ENCODE results near the gene FES. TPM values are rescaled to one million over a fixed set of nuclear protein-coding genes. Genes with fewer than 3 reads are reported as not detected.
A peak's percentile ranks its signal among the peaks of the same experiment; 100 is the strongest.

The FES gene
- total RNA-seq, 1 donor from 2014 or later, result 39.4 TPM

DNA sequence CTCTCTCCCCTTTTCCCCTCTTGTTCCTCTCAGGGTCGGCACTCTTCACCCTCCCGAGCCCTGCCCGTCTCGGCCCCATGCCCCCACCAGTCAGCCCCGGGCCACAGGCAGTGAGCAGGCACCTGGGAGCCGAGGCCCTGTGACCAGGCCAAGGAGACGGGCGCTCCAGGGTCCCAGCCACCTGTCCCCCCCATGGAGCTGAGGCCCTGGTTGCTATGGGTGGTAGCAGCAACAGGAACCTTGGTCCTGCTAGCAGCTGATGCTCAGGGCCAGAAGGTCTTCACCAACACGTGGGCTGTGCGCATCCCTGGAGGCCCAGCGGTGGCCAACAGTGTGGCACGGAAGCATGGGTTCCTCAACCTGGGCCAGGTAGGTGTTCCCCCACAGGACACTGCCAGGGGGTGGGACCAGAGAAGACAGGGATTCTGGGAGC lies 8.7 kb upstream of the FES start:
- DNase-seq (ENCODE audit: low spot score), result no peak
- peak; percentile 4 for ATAC-seq

DNA sequence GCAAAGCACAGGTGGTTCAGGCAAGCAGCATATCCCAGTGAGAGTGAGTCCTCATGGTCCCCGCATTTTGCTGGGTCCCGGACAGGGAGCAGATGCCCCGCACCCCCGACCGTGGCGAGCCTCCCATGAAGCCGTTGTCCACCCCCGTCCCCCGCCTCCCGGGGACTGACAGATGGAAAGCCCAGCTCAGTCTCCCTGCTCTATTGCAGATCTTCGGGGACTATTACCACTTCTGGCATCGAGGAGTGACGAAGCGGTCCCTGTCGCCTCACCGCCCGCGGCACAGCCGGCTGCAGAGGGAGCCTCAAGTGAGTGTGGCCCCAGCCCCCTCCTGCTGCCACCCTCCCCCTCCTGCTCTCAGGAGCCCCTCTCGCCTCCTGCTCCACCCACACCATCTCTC lies 8.3 kb upstream of the FES start:
- DNase-seq (ENCODE audit: low spot score), result no peak

DNA sequence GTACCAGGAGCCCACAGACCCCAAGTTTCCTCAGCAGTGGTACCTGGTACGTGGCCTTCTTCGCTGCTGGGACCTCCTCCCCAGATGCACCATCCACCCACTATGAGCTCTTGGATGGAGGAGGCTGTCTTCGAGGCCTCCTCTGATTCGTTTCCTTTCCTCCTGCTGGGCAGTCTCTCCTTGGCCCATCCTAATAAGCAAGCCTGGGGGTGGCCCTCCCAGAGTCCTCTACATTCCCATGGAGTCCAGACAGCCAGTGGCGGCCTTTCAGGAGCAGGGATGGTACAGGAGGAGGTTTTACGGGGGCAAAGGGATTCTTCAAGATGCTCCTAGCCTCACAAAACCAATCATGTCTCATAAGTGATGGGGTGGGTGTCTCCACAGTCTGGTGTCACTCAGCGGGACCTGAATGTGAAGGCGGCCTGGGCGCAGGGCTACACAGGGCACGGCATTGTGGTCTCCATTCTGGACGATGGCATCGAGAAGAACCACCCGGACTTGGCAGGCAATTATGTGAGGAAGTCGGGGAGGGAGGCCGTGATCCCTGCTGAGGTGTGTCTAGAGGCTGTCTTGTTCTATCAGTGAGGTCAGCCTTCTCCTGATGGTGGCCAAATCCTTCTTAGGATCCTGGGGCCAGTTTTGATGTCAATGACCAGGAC lies 7.7 kb upstream of the FES start:
- ATAC-seq (no peak), DNase-seq (ENCODE audit: low spot score) (no peak)

More for the DNA sequence above, 8.3 kb upstream of the FES start:
- no peak for ATAC-seq

DNA sequence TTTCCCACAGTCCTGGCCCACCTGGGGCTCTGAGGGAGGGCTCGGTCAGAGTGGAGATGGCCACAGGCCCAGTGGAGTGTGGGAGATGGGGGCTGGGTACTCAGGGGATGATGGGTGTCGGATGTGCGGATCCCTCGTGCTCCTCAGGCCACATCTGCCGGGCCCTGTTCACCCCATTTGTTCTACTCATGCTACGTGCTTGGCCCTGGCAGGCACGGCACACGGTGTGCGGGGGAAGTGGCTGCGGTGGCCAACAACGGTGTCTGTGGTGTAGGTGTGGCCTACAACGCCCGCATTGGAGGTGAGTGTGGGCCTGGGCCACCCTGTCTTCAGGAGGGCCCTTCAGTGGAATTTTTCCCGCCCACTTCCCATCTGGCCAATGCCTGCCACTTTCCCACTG lies 7.0 kb upstream of the FES start:
- DNase-seq (ENCODE audit: low spot score) (no peak), ATAC-seq (no peak)

DNA sequence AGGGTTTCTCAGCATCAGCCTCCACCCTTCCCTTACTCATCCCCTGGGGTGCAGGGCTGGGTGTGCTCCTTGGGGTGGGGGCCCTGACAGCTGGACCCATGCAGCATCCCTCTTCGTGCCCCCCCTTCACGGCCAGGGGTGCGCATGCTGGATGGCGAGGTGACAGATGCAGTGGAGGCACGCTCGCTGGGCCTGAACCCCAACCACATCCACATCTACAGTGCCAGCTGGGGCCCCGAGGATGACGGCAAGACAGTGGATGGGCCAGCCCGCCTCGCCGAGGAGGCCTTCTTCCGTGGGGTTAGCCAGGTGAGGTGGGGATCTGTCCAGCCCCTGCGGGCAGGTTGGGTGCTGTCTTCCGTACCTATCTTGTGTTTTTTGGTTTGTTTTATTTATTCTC lies 6.3 kb upstream of the FES start:
- DNase-seq (ENCODE audit: low spot score), result no peak
- no peak for ATAC-seq

DNA sequence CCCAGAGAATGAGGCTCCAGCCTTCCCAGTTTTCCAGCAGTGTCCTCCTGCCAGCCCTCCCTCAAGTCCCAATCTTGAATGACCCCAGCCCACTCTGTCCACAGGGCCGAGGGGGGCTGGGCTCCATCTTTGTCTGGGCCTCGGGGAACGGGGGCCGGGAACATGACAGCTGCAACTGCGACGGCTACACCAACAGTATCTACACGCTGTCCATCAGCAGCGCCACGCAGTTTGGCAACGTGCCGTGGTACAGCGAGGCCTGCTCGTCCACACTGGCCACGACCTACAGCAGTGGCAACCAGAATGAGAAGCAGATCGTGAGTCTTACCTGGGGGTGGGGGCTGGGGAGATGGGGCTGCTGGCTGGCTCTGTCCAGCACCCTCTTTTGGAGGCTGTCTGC lies 5.6 kb upstream of the FES start:
- DNase-seq (ENCODE audit: low spot score) (no peak), ATAC-seq (no peak)

DNA sequence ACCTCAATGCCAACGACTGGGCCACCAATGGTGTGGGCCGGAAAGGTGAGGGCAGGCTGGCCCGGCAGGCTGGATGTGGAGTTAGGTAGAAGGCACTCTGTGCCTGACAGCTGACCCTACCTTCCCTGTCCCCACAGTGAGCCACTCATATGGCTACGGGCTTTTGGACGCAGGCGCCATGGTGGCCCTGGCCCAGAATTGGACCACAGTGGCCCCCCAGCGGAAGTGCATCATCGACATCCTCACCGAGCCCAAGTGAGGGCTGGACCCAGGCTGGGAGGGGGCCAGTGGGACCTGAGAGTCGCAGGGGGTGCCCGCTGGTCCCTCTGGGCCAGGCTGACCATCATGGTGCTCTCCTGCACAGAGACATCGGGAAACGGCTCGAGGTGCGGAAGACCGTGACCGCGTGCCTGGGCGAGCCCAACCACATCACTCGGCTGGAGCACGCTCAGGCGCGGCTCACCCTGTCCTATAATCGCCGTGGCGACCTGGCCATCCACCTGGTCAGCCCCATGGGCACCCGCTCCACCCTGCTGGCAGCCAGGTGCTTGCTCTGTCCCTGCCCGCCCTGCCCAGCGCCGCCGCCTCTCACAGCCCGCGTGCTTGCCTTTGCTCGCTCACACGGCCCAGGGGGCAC lies 4.5 kb upstream of the FES start:
- DNase-seq (ENCODE audit: low spot score) (no peak), ATAC-seq (no peak)

DNA sequence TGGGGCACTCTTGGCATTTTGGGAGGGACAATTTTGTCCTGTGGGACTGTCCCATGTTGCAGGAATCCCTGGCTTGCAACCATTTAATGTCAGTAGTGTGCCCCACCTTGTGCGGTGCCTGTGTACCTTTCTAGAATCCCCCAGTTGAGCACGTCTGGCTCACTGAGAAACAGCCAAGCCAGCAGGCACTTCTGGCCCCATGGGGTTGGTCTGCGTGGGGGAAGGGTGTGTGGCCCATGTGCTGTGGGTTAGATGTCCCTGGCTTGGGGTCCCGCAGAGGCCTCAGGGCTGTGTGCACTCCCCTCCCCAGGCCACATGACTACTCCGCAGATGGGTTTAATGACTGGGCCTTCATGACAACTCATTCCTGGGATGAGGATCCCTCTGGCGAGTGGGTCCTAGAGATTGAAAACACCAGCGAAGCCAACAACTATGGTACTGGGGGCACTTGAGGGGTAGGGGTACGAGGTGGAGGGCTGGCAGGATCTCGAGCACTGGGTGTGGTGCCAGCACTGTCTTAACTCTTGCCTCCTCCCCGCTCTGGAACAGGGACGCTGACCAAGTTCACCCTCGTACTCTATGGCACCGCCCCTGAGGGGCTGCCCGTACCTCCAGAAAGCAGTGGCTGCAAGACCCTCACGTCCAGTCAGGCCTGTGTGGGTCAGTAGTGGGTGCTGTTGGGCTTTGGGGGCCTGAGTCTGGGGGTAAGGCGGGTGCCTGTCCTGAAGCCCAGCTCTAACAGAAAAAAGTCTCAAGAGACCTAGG lies 3.7 kb upstream of the FES start:
- ATAC-seq (no peak), DNase-seq (ENCODE audit: low spot score) (no peak)

- ATAC-seq, result peak; percentile 3
- DNase-seq (ENCODE audit: low spot score), result no peak
Observed at GRCh38 chr15:90881181-90881977, 2.9 kb upstream of the FES start.

- DNase-seq (ENCODE audit: low spot score) (peak; percentile 91), ATAC-seq (peak; percentile 59)
Observed at GRCh38 chr15:90881978-90882721, 2.2 kb upstream of the FES start.

DNA sequence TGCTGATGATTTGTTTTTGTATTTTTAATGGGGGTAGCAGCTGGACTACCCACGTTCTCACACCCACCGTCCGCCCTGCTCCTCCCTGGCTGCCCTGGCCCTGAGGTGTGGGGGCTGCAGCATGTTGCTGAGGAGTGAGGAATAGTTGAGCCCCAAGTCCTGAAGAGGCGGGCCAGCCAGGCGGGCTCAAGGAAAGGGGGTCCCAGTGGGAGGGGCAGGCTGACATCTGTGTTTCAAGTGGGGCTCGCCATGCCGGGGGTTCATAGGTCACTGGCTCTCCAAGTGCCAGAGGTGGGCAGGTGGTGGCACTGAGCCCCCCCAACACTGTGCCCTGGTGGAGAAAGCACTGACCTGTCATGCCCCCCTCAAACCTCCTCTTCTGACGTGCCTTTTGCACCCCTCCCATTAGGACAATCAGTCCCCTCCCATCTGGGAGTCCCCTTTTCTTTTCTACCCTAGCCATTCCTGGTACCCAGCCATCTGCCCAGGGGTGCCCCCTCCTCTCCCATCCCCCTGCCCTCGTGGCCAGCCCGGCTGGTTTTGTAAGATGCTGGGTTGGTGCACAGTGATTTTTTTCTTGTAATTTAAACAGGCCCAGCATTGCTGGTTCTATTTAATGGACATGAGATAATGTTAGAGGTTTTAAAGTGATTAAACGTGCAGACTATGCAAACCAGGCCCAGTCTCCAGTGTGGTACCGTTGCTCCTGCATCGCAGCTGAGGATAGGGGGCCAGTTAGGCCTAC lies 1.4 kb upstream of the FES start:
- ATAC-seq (no peak), DNase-seq (ENCODE audit: low spot score) (no peak)

DNA sequence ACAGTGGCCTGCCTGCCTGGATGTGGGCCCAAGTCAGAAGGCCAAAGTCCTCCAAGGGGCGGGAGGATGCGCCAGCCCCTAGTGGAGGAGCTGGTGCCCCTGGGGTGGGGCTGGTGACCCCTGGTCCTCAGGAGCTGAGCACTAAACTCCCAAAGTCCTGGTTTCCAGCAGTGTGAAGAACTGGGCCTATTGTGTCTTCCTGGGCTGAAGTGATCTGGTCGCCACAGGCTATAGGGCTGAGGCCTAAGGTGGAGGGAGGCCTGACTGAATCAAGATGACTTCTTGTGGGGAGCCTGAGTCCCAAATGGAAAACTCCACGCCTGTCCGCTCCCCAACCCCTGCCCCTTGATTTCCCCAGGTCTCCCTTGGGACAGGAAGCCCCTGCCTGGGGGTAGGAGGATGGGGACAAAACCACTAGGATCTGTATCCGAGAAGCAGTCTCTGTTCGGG lies 753 bp upstream of the FES start:
- no peak for DNase-seq (ENCODE audit: low spot score)
- ATAC-seq, result peak; percentile 14

- no peak for DNase-seq (ENCODE audit: low spot score)
- ATAC-seq, result peak; percentile 1
Observed at GRCh38 chr15:90884719-90885431, 571 bp downstream of the FES start.

DNA sequence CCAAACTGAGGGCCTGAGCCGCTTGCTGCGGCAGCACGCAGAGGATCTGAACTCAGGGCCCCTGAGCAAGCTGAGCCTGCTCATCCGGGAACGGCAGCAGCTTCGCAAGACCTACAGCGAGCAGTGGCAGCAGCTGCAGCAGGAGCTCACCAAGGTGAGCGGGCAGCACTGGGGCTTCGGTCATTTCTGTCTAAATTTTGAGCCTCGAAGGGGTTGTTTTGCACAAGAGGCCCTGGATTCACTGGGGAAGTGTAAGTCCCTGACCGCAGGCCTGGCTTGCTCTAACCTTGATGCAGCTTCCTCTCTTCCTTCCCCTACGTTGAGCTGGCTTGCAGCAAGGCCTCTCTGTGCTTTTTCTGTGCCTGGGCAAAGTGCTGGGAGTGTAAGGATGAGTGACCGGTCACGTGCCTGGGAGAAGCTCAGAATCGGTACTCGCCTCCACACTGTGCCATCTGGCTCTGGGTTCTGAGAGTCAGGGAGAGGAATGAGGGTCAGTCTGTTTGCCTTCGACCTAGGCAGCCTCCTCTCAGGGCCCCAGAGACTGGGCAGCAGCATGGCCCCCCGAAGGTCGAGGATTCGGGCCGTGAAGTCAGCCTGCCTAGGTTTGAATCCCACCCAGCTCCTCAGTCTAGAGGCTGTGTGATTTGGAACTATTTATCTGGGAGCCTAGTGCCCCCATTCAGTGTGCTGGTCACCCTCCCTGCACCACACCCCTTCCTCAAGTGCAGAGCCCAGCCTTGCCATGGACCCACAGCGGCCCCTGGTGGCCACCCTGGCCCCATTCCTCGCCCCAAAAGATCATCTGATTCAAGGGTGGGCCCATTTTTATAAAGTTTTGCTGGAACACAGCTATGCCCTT lies 1.4 kb downstream of the FES start:
- DNase-seq (ENCODE audit: low spot score) (no peak), ATAC-seq (peak; percentile 49)

GRCh38 chr15:90886291-90886614 lies 1.9 kb downstream of the FES start:
- no peak for ATAC-seq
- DNase-seq (ENCODE audit: low spot score), result no peak

- no peak for ATAC-seq
- DNase-seq (ENCODE audit: low spot score), result no peak
Observed at GRCh38 chr15:90887037-90887481, 2.8 kb downstream of the FES start.

GRCh38 chr15:90889313-90889730 lies 5.0 kb downstream of the FES start:
- no peak for ATAC-seq
- DNase-seq (ENCODE audit: low spot score), result no peak

DNA sequence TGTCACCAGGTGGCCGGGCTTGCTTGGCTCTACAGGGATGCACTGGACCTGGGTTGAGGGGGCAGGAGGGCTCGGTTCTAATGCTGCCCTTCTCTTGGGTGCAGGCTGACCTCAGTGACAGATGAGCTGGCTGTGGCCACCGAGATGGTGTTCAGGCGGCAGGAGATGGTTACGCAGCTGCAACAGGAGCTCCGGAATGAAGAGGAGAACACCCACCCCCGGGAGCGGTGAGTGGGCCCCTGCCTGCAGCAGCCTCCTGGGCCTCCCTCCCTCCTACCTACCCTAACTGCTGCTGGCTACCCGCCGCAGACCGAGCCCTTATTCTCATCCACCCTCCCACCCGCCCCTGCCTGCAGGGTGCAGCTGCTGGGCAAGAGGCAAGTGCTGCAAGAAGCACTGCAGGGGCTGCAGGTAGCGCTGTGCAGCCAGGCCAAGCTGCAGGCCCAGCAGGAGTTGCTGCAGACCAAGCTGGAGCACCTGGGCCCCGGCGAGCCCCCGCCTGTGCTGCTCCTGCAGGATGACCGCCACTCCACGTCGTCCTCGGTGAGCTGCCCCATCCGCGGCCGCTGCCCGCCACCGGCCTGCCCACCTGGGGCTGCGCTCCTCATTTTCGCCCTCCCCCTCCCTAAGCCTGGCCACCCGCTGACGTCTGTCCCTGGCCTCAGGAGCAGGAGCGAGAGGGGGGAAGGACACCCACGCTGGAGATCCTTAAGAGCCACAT lies 5.6 kb downstream of the FES start:
- no peak for DNase-seq (ENCODE audit: low spot score)
- ATAC-seq, result no peak

Data from left lobe of liver (tissue), 2 donors.